ENCODE data around the gene GJB6.

GJB6 gene

DNA sequence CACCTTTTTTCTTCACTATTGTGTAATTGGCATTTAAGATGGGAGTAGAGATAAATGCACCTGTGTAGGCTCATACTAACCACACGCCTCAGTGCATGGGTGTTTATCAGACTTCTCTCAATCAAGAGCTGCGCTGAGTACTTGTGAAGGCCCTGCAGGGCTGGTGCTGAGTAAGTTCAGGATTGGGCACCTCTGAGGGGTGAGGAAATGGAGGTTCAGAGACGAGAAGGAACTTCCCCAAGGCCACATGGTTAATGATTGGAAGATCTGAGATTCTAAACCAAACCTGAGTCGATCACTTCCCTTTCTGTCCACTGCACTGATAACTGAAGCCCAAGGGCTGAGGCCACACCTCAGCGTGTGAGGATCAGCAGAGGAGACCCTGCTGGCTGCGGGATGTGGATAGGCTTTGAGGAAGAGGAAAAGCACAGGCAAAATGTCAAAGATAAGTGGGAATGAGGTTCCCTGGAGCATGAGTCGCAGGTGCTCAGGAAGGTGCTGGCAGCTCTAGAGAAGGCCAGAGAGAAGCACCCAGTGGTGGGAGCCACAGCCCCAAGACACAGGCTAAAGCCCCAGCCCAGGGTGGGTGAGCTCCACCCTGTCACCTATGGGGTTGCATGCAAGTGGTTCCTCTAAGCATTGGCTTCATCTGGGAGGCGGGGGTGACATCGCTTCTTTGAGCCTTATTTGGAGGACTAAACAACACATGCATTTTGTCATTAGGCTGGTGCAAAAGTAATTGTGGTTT lies 32.3 kb upstream of the GJB6 start:
- no peak for DNase-seq (ENCODE audit: low read depth in 2 of 2)
- TF ChIP-seq, protein P1, sequence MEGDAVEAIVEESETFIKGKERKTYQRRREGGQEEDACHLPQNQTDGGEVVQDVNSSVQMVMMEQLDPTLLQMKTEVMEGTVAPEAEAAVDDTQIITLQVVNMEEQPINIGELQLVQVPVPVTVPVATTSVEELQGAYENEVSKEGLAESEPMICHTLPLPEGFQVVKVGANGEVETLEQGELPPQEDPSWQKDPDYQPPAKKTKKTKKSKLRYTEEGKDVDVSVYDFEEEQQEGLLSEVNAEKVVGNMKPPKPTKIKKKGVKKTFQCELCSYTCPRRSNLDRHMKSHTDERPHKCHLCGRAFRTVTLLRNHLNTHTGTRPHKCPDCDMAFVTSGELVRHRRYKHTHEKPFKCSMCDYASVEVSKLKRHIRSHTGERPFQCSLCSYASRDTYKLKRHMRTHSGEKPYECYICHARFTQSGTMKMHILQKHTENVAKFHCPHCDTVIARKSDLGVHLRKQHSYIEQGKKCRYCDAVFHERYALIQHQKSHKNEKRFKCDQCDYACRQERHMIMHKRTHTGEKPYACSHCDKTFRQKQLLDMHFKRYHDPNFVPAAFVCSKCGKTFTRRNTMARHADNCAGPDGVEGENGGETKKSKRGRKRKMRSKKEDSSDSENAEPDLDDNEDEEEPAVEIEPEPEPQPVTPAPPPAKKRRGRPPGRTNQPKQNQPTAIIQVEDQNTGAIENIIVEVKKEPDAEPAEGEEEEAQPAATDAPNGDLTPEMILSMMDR (IDR thresholded peaks at IDR 0.05; ENCODE audit: low read depth, low read length) = no peak

DNA sequence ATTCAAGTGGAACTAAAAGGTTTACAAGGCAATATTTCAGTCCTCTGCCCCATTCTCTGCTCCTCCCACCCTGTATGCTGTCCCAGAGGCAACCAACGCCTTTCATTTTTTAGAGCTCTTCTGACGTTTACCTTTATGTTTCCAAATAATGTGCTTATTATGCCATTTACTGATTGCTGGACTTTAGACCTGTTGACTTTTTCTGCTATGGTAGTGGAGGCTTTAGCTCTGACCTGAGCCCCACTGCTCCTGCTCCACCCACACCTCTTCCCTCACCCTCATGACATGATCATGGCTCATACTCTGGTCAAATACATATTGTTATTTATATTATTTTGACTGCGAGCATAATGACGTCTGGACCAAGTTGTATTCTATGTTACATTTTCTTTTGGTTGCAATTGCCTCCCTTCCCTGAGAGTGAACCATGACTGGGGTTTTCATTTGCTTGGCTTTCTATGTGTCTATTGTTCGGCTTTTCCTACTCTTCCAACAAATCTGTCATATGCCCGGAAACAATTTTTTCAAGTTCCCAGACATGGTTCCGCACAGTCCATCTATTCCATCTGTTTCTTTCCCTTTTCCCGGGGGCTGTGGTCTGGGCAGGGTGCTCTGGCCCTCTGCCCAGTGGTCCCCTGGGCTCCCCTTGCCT lies 31.4 kb upstream of the GJB6 start:
- DNase-seq (ENCODE audit: low read depth in 2 of 2) = no peak
- TF ChIP-seq, protein P1 (IDR thresholded peaks at IDR 0.05; ENCODE audit: low read depth, low read length) = no peak

More for the DNA sequence above, 32.3 kb upstream of the GJB6 start:
- H3K4me3 ChIP-seq (replicated peaks in 1 of 2; ENCODE audit: low read depth in 2 of 2, low read length in 2 of 2) = no peak overlapping the region

DNA sequence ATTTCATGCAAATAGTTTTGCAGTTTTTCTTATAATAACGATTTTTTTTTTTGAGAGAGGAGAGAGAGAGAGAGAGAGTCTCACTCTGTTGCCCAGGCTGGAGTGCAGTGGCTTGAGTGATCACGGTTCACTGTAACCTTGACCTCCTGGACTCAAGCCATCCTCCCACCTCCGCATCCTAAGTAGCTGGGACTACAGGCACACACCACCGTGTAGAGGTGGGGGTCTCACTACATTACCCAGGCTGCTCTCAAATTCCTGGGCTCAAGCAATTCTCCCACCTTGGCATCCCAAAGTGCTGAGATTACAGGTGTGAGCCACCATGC lies 26.8 kb upstream of the GJB6 start:
- no peak overlapping the region for H3K4me3 ChIP-seq (replicated peaks in 1 of 2; ENCODE audit: low read depth in 2 of 2, low read length in 2 of 2)
- DNase-seq (ENCODE audit: low read depth in 2 of 2) = no peak
- TF ChIP-seq, protein P1 (IDR thresholded peaks at IDR 0.05; ENCODE audit: low read depth, low read length) = no peak

More for the DNA sequence above, 31.4 kb upstream of the GJB6 start:
- no peak overlapping the region for H3K4me3 ChIP-seq (replicated peaks in 1 of 2; ENCODE audit: low read depth in 2 of 2, low read length in 2 of 2)

DNA sequence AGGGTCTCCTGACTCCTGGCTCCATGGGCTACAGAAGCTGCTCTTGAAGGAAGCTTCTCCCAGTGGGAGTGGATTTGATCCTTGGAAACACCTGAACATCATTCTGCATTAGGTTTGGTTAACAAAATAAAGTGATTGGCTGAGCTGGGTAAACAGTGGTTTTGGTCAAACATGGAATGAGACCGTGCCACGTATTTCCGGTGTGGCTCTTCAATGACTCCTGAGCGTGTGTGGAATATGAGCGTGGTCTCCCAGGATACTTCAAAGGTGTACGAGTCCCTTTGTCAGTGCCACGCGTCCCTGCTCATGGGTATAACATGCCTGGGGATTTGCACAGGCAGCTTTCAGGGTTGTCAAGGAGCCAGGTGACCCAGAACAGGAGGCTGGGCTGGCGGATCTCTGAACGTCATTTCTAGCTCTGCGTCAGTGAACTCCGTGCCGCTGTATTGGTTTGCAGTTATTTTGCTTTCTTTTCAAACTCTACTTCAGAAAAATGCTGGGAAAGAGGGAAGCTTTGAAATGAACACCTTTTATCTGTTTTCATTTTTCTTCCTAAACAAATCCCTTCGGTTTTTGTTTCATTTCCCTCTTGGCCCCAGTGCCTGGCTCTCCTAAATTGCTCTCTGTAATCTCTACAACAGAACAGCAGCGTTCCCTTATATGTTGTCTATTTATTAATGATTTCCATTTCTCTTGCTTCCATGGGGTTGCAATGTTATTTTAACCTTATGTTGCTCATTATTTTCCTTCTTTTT lies 26.3 kb upstream of the GJB6 start:
- TF ChIP-seq, protein P1 (IDR thresholded peaks at IDR 0.05; ENCODE audit: low read depth, low read length) = no peak
- no peak overlapping the region for H3K4me3 ChIP-seq (replicated peaks in 1 of 2; ENCODE audit: low read depth in 2 of 2, low read length in 2 of 2)
- DNase-seq (ENCODE audit: low read depth in 2 of 2) = no peak

DNA sequence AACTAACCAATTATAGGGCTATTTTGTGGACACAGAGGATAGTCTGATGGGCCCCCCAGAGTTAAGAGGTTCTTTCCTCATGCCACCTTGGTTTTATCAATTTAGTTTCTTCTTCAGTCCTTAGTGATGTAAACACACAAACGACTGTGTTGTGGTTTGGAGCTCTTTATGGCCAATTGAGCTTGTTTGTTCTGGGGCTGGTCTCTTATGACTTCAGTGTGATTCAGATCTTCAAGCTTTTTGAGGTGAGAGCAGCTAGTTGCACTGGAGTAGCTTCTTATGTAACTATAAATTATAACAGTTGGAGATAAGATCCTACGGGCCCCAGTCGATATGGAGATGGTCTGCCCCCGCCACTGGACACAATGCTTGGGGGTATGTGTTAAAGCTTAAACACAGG lies 22.0 kb upstream of the GJB6 start:
- TF ChIP-seq, protein P1 (IDR thresholded peaks at IDR 0.05; ENCODE audit: low read depth, low read length) = no peak
- no peak overlapping the region for H3K4me3 ChIP-seq (replicated peaks in 1 of 2; ENCODE audit: low read depth in 2 of 2, low read length in 2 of 2)
- no peak for DNase-seq (ENCODE audit: low read depth in 2 of 2)

DNA sequence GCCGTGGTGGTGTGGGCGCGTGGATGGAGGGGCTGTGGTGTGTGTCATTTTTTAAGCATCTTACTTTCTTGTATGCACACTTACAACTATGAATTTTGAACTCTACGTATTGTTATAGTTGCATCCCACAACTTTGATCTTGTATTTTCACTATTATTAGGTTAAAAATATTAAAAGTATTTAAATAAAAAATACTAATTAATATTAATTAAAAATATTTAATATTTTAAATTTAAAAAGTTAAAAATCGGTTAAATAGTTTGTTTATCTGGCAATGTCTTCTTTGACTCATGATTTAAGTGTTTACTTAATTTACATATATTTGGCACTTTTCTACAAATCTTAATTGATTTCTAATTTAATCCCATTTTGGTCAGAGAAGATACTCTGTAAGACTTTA lies 17.8 kb upstream of the GJB6 start:
- no peak overlapping the region for H3K4me3 ChIP-seq (replicated peaks in 1 of 2; ENCODE audit: low read depth in 2 of 2, low read length in 2 of 2)
- no peak for DNase-seq (ENCODE audit: low read depth in 2 of 2)
- TF ChIP-seq, protein P1 (IDR thresholded peaks at IDR 0.05; ENCODE audit: low read depth, low read length) = no peak
